G401.6 (cell line): Measurements from ENCODE around the gene SIL1.
"Not testable (repeated sequence)": the region's sequence is repeated elsewhere in the genome, so short reads cannot be mapped to it uniquely, and the experiment has no call there.

Experiments used
- FAIRE-seq: peaks from 2 replicates; lab custom pipeline; 2012; peaks lifted over from hg19 to GRCh38; lab: Jason Lieb, UNC

The SIL1 gene

GRCh38 chr5:139197710-139198669 lies at the start of gene SIL1:
Gene SIL1 (minus strand): TSS chr5:139198368. CDS start chr5:139127843, 70,525 bp downstream.
- FAIRE-seq, result no peak

DNA sequence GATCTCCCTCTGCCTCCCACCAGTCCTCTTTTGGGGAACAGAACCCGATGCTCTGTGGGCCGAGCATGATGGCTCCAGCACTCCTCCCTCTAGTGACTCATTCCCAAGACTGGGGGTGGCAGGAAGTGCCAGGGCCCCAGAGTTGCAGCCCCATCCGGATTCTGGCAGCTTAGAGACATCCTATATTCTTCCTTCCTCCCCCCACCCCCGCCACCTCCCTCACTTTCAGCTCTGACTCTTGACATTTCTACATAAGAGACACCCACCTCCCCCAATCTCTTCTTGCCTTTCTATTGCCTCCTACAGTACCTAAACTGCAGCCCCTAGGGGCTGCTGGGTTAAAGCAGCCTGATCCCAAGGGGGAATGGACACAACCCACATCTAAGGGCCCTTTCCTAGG lies 48.2 kb upstream of the SIL1 start:
- FAIRE-seq, result no peak

DNA sequence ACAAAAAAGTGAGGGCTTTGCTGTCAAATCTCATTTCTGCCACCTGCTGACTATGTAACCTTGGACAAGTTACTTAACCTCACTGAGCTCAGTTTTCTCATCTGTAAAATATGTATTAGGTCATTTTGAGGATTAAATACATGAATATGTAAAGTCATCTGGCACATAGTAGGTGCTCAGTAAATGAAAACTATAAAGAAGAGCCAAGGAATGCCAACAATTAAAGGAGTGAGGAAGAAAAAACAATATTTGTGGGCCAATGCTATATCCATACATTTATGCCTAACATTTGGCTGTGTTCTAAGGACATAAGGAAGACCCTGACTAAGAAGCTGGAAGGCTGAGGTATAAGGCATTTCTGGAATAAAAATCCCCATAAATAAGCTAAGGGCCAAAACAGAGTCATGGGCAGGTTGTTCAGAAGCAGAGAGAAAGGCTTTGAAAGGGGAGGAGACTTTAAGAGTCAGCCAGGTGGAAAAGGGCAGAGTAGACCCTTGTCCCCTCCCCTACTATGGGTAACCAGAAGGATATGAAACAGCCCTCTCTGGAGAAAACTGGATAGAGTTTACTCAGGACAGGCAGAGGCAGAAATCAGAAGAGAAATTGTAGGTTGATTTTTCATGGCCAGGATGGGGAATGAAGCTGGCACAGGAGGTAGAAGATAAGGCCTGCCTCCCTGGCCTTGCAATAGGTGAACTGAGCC lies 47.6 kb upstream of the SIL1 start:
- FAIRE-seq, result no peak

- no peak for FAIRE-seq
Observed at GRCh38 chr5:139243425-139243970, 45.3 kb upstream of the SIL1 start.

GRCh38 chr5:139241139-139241538 lies 43.0 kb upstream of the SIL1 start:
- no peak for FAIRE-seq

- FAIRE-seq, result no peak
Observed at GRCh38 chr5:139236479-139236878, 38.3 kb upstream of the SIL1 start.

DNA sequence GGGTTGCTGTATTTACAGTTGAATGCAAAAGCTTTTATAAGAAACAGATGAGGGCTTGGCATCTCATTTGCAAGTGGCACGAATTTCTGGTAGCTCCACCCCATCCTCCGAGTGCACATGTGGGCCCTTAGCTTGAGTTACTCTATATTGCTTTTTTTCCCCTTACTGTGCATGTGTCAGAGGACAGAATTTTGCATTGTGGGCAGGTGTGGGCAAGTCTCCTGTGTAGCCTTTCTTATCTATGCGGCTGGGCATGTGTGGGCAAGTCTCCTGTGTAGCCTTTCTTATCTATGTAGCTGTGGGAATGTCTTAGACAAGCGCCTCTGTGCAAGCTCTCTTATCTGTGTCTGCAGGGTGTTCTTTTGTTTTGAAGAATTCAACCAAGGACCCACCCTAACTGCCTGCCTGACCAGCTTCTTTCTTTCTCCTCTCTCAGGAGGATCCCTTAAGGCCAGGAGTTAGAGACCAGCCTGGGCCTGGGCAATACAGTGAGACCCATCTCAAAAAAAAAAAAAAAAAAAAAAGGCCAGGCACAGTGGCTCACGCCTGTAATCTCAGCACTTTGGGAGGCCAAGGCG lies 34.1 kb upstream of the SIL1 start:
- no peak for FAIRE-seq

DNA sequence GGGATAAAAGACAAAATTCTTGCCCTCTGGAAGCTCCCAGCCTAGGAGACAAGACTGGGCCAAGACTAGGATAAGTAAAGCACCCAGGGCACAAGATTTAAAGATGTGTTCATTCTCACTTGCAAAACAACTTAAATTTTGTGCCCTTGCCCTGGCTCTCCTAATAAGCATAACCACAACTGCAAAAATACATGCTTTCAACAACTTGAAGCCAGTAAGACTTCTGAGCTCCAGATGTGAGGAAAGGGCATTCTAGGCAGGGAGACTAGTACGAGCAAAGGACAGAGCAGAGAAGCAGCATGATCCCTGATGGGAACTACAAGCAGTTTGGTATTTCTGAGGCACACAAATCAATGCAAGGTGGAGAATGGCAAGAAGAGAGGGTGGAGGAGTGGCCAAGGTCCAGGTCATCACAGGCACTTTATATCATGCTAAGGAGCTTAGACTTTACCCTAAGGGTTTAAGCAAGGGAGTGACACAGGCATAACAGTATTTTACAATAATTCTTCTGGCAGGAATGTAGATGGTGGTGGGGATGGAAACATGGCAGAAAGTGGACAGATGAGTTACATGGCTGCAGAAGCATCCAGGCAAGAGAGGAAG lies 30.1 kb upstream of the SIL1 start:
- FAIRE-seq, result no peak

- no peak for FAIRE-seq
Observed at GRCh38 chr5:139226131-139226530, 28.0 kb upstream of the SIL1 start.

DNA sequence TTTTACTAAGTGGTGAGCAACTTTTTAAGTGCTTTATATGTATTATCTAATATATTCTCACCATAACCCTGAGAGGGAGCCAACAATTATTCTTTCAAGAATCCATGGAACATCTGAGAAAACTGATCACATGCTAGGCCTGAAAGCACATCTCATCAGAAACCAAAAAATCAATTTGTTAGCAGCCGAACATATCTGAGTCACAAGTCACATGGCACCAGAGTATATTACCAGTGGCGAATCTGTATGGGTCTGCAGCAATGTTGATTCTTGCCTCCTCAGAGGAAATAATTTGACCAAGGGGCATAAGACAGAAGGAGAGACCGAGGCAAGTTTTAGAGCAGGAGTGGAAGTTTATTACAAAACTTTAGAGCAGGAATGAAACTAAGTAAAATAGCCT lies 25.3 kb upstream of the SIL1 start:
- FAIRE-seq, result no peak

GRCh38 chr5:139222346-139222745 lies 24.2 kb upstream of the SIL1 start:
- FAIRE-seq, result no peak

GRCh38 chr5:139218038-139218437 lies 19.9 kb upstream of the SIL1 start:
- FAIRE-seq, result not testable (repeated sequence)

- FAIRE-seq, result no peak
Observed at GRCh38 chr5:139215107-139215975, 17.2 kb upstream of the SIL1 start.

GRCh38 chr5:139214646-139215045 lies 16.5 kb upstream of the SIL1 start:
- FAIRE-seq, result no peak

GRCh38 chr5:139212906-139213305 lies 14.7 kb upstream of the SIL1 start:
- FAIRE-seq, result no peak

GRCh38 chr5:139212486-139212885 lies 14.3 kb upstream of the SIL1 start:
- FAIRE-seq, result no peak

- no peak for FAIRE-seq
Observed at GRCh38 chr5:139210585-139210984, 12.4 kb upstream of the SIL1 start.

DNA sequence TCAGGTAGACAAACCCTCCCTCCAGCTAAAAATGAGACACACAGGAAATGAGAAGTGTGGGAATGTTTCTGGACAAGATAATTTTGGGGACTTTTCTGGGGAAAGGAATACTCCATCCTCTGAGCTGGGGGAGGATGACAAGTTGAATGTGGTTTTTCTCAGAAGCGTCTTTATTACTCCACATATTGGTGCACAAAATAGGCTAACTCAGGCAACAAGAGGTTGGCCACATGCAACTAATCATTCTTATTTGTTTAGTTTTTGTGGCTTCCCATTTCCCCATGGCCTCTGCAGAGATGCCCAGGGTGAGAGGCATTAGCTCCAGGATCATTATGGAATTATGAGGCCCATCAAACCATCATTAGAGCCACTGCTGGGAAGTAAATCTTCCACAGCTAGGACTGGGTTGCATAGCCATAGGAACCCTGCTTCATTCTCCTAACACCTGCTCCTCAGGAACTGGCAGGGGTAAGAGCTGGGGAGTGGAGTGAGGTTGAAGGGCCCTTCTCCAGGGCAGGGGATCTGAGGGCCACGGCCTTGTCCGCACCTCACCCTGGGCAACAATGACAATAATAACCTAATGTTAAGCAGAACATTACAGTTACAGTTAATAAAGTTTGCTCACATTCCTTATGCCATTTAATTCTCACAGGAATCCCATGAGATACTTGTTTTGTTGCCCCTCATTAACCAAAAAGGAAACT lies 9.3 kb upstream of the SIL1 start:
- no peak for FAIRE-seq

- FAIRE-seq, result no peak
Observed at GRCh38 chr5:139205586-139205985, 7.4 kb upstream of the SIL1 start.

- FAIRE-seq, result no peak
Observed at GRCh38 chr5:139205124-139205523, 7.0 kb upstream of the SIL1 start.

GRCh38 chr5:139204196-139204595 lies 6.0 kb upstream of the SIL1 start:
- FAIRE-seq, result no peak
